PC-9 (cell line): ENCODE measurements around the gene HOXB6. TPM values are rescaled to one million over a fixed set of nuclear protein-coding genes. Genes with fewer than 3 reads are reported as not detected.
A peak's percentile ranks its signal among the peaks of the same experiment; 100 is the strongest.

ENCODE experiments used
- BruUV-seq: library from RNA; stranded (reverse); fragments of 400-500 nt; replicated peaks from 2 replicates; lab custom pipeline; 2021; lab: Mats Ljungman, UMichigan
- CTCF ChIA-PET: fragments of 300-600 bp; sonication (Branson Sonifier 250); formaldehyde crosslinking; loops from one replicate; lab custom pipeline; 2022; ENCODE audit warnings: antibody characterized with exemption; lab: Charles Lee
- POLR2A ChIA-PET: fragments of 300-600 bp; sonication (Branson Sonifier 250); formaldehyde crosslinking; loops from one replicate; lab custom pipeline; 2022; ENCODE audit warnings: antibody characterized with exemption; ENCODE audit not compliant: unreplicated experiment; lab: Charles Lee
- DNase-seq, 2 experiments: peaks; one replicate each; pipeline versions ENCODE4 v3.0.0 to v3.0.0-alpha.2; 2015 to 2022; ENCODE audit warnings: mixed read lengths in 1 of 2
- H2AFZ ChIP-seq: fragments of 200-600 bp; sonication (generic); 2 replicates; pipeline ENCODE4 v1.8.1; 2017; ENCODE audit warnings: antibody characterized with exemption
- H3F3A ChIP-seq: fragments of 200-600 bp; sonication (generic); 2 replicates; pipeline ENCODE4 v1.8.1; 2017; ENCODE audit warnings: antibody characterized with exemption, mild to moderate bottlenecking, low read depth; ENCODE audit not compliant: insufficient read depth
- H3K27ac ChIP-seq: fragments of 200-600 bp; sonication (generic); 2 replicates; pipeline ENCODE4 v1.6.1; 2016; ENCODE audit warnings: mixed run types
- H3K27me3 ChIP-seq: fragments of 200-600 bp; sonication (generic); 2 replicates; pipeline ENCODE4 v1.6.1; 2016; ENCODE audit warnings: low read depth, mixed run types; ENCODE audit not compliant: insufficient read depth
- H3K36me3 ChIP-seq: fragments of 200-600 bp; sonication (generic); 2 replicates; pipeline ENCODE4 v1.6.1; 2016; ENCODE audit warnings: low read depth, mixed run types
- H3K4me1 ChIP-seq: fragments of 200-600 bp; sonication (generic); replicated peaks from 2 replicates; pipeline ENCODE4 v1.6.1; 2016; ENCODE audit warnings: mixed run types; ENCODE audit not compliant: insufficient read depth
- H3K4me2 ChIP-seq: fragments of 200-600 bp; sonication (generic); 2 replicates; pipeline ENCODE4 v1.6.1; 2017; ENCODE audit warnings: mixed run types
- H3K4me3 ChIP-seq: fragments of 200-600 bp; sonication (generic); 2 replicates; pipeline ENCODE4 v1.6.1; 2016; ENCODE audit warnings: mixed run types
- H3K79me2 ChIP-seq: fragments of 200-600 bp; sonication (generic); 2 replicates; pipeline ENCODE4 v1.6.1; 2017; ENCODE audit warnings: low read depth, mixed run types
- H3K9me2 ChIP-seq: fragments of 200-600 bp; sonication (generic); 2 replicates; pipeline ENCODE4 v1.8.1; 2017; ENCODE audit warnings: mild to moderate bottlenecking; ENCODE audit not compliant: insufficient read depth
- H3K9me3 ChIP-seq: fragments of 200-600 bp; sonication (generic); 2 replicates; pipeline ENCODE4 v1.8.1; 2016; ENCODE audit warnings: low read depth; ENCODE audit not compliant: insufficient read depth
- H4K20me1 ChIP-seq: fragments of 200-600 bp; sonication (generic); 2 replicates; pipeline ENCODE4 v1.8.1; 2017; ENCODE audit not compliant: insufficient read depth
- CTCF ChIP-seq: fragments of 200-600 bp; sonication (generic); conservative IDR thresholded peaks from 2 replicates; pipeline ENCODE4 v1.6.1; 2017; ENCODE audit warnings: mixed run types, antibody characterized with exemption, mild to moderate bottlenecking, moderate library complexity
- EZH2 ChIP-seq: fragments of 200-600 bp; sonication (generic); IDR thresholded peaks from 2 replicates; pipeline ENCODE4 v1.8.0; 2017; ENCODE audit warnings: antibody characterized with exemption, low read depth
- intact Hi-C: fragments of 100-400 bp; cut with micrococcal nuclease; formaldehyde crosslinking; loops from one replicate; pipeline ENCODE4 v1.10.0; 2022; ENCODE audit not compliant: unreplicated experiment
- total RNA-seq: library from RNA; stranded (reverse); gene quantifications from 2 replicates; pipeline ENCODE4 v1.2.3, GENCODE V29; 2021

HOXB6 gene
- total RNA-seq, 1 experiment from 2014 or later = 30.7 TPM

GRCh38 chr17:48556229-48556575 lies 48.6 kb downstream of the HOXB6 start:
- Histone ChIP-seq H3K4me1 (no peaks in the 10 kb centered on the region), H3K27me3 (no peaks in the 10 kb centered on the region), H3K9me3 (no peaks in the 10 kb centered on the region), H3F3A (no peaks in the 10 kb centered on the region), H4K20me1 (no peaks in the 10 kb centered on the region), H2AFZ (no peak overlapping the region), H3K79me2 (no peaks in the 10 kb centered on the region), H3K9me2 (no peaks in the 10 kb centered on the region), H3K36me3 (no peaks in the 10 kb centered on the region), H3K27ac (no peak overlapping the region), H3K4me2 (no peak overlapping the region), H3K4me3 (no peak overlapping the region)
- DNase-seq = no peak
- no TSS peak for BruUV-seq
- CTCF ChIA-PET = interaction anchor here (0.7 kb wide), 1 partner anchor 429 kb away, joined by 5 read pairs; no protein-coding TSS in a partner anchor
- no peak for TF ChIP-seq CTCF
- no peak for TF ChIP-seq EZH2
- POLR2A ChIA-PET = no interaction called here
- intact Hi-C loops = no loop called here

GRCh38 chr17:48555258-48556228 lies 49.2 kb downstream of the HOXB6 start:
- H3K9me3 ChIP-seq = no peaks in the 10 kb centered on the region
- peak; percentile 29; the same call in 1 of the 2 replicates for TF ChIP-seq CTCF
- no peak for TF ChIP-seq EZH2
- peak overlapping the region; percentile 67 for H3K4me2 ChIP-seq
- intact Hi-C loops = no loop called here
- H3K27me3 ChIP-seq = no peaks in the 10 kb centered on the region
- no peaks in the 10 kb centered on the region for H3K79me2 ChIP-seq
- ChIA-PET POLR2A (interaction anchor here (0.6 kb wide), 1 partner anchor 50 kb away, joined by 3 read pairs; no protein-coding TSS in a partner anchor), CTCF (interaction anchor here (0.5 to 0.7 kb wide), 2 partner anchors 429 to 694 kb away, joined by 4 to 5 read pairs; no protein-coding TSS in a partner anchor)
- no peaks in the 10 kb centered on the region for H3F3A ChIP-seq
- no peaks in the 10 kb centered on the region for H3K36me3 ChIP-seq
- H3K9me2 ChIP-seq = no peaks in the 10 kb centered on the region
- peak overlapping the region; percentile 75; the same call in 1 of the 2 replicates for H2AFZ ChIP-seq
- no TSS peak for BruUV-seq
- DNase-seq = peak in 1 of 2 experiments; percentile 49
- no peaks in the 10 kb centered on the region for H4K20me1 ChIP-seq
- H3K4me3 ChIP-seq = peak overlapping the region; percentile 42; the same call in 1 of the 2 replicates
- H3K27ac ChIP-seq = 0 out of 2 replicates have a peak overlapping the region, but pooled peaks have one; percentile 34
- no peaks in the 10 kb centered on the region for H3K4me1 ChIP-seq

GRCh38 chr17:48554412-48555257 lies 50.2 kb downstream of the HOXB6 start:
- no peaks in the 10 kb centered on the region for H3K36me3 ChIP-seq
- H3K9me3 ChIP-seq = no peaks in the 10 kb centered on the region
- no peaks in the 10 kb centered on the region for H4K20me1 ChIP-seq
- intact Hi-C loops = no loop called here
- TF ChIP-seq CTCF = no peak
- TF ChIP-seq EZH2 = no peak
- peak overlapping the region; percentile 67 for H3K4me2 ChIP-seq
- no peaks in the 10 kb centered on the region for H3K27me3 ChIP-seq
- POLR2A ChIA-PET = no interaction called here
- H3K27ac ChIP-seq = peak overlapping the region; percentile 34; the same call in 1 of the 2 replicates
- peak overlapping the region; percentile 42; the same call in 1 of the 2 replicates for H3K4me3 ChIP-seq
- peak overlapping the region; percentile 75 for H2AFZ ChIP-seq
- no peaks in the 10 kb centered on the region for H3K9me2 ChIP-seq
- DNase-seq = peak in 1 of 2 experiments; percentile 2
- TSS peak; percentile 25 for BruUV-seq
- CTCF ChIA-PET = no interaction called here
- no peaks in the 10 kb centered on the region for H3K79me2 ChIP-seq
- H3F3A ChIP-seq = no peaks in the 10 kb centered on the region
- no peaks in the 10 kb centered on the region for H3K4me1 ChIP-seq
